GM18951 (cell line): Measurements from ENCODE around the gene POFUT2.

Experiments
- POLR2A ChIP-seq: IDR thresholded peaks from 4 replicates; pipeline ENCODE4 v1.6.1; 2011; ENCODE audit warnings: mild to moderate bottlenecking; ENCODE audit not compliant: insufficient read length, insufficient read depth; ENCODE audit errors: extremely low read depth
- in situ Hi-C: fragments of 300-500 bp; cut with MboI; formaldehyde crosslinking; loops from one replicate; pipeline ENCODE4 v1.12.0; 2022; ENCODE audit warnings: low sequenced_read_pairs, mixed read lengths, inconsistent platforms; ENCODE audit not compliant: unreplicated experiment

POFUT2 gene

GRCh38 chr21:45293726-45294401, 6.2 kb upstream of the POFUT2 start:
- in situ Hi-C loops = no loop called here
- no peak for TF ChIP-seq POLR2A

- TF ChIP-seq POLR2A = no peak
- in situ Hi-C loops = no loop called here
Observed at GRCh38 chr21:45293220-45293725, 5.6 kb upstream of the POFUT2 start.

- TF ChIP-seq POLR2A = no peak
- in situ Hi-C loops = no loop called here
Observed at GRCh38 chr21:45292399-45293219, 4.9 kb upstream of the POFUT2 start.

GRCh38 chr21:45291613-45292398, 4.1 kb upstream of the POFUT2 start:
- in situ Hi-C loops = no loop called here

GRCh38 chr21:45290948-45291612, 3.4 kb upstream of the POFUT2 start:
- TF ChIP-seq POLR2A = no peak
- in situ Hi-C loops = no loop called here

More at GRCh38 chr21:45291613-45292398, 4.1 kb upstream of the POFUT2 start:
- no peak for TF ChIP-seq POLR2A

GRCh38 chr21:45289655-45290515, 2.2 kb upstream of the POFUT2 start:
- TF ChIP-seq POLR2A = no peak
- in situ Hi-C loops = no loop called here

GRCh38 chr21:45289134-45289533, 1.4 kb upstream of the POFUT2 start:
- in situ Hi-C loops = no loop called here

GRCh38 chr21:45288441-45288841, 746 bp upstream of the POFUT2 start:
- no peak for TF ChIP-seq POLR2A
- in situ Hi-C loops = no loop called here

More at GRCh38 chr21:45289134-45289533, 1.4 kb upstream of the POFUT2 start:
- no peak for TF ChIP-seq POLR2A

- no peak for TF ChIP-seq POLR2A
- in situ Hi-C loops = no loop called here
Observed at GRCh38 chr21:45286671-45287437, 841 bp downstream of the POFUT2 start.

GRCh38 chr21:45285266-45285931, 2.3 kb downstream of the POFUT2 start:
- in situ Hi-C loops = no loop called here
- no peak for TF ChIP-seq POLR2A

GRCh38 chr21:45284456-45284741, 3.3 kb downstream of the POFUT2 start:
- in situ Hi-C loops = no loop called here
- no peak for TF ChIP-seq POLR2A
